ENCODE results near the gene KDM8.

DNA sequence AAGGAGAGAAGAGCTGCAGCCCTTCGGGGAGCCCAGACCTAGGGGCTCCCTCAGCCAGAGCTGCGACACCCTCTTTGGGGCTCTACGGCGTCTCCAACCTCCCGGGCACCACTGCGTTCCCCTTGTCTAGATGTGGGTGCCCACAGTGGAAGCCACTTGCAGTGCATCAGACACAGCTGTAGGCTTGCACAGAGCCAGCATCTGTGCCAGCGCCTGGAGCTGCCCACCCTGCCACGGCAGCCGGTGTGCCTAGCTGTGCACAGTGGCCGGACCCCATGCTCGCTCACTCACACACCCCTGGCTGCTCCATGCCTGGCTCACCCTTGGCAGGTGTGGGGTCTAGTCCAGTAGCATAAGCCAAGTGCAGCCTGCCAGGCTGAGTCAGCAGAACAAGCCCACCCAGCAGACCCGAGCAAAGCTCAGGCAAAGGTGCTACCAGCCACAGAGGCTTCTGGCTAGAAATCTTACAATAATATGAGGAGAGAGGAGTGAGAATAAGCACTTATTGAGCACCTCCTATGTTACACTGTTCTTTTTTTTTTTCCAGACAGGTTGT, 12.9 kb upstream of the KDM8 start:
- no peak for TF ChIP-seq POLR2AphosphoS5 (IDR thresholded peaks at IDR 0.05; ENCODE audit: low read depth)
- TF ChIP-seq, protein P1, sequence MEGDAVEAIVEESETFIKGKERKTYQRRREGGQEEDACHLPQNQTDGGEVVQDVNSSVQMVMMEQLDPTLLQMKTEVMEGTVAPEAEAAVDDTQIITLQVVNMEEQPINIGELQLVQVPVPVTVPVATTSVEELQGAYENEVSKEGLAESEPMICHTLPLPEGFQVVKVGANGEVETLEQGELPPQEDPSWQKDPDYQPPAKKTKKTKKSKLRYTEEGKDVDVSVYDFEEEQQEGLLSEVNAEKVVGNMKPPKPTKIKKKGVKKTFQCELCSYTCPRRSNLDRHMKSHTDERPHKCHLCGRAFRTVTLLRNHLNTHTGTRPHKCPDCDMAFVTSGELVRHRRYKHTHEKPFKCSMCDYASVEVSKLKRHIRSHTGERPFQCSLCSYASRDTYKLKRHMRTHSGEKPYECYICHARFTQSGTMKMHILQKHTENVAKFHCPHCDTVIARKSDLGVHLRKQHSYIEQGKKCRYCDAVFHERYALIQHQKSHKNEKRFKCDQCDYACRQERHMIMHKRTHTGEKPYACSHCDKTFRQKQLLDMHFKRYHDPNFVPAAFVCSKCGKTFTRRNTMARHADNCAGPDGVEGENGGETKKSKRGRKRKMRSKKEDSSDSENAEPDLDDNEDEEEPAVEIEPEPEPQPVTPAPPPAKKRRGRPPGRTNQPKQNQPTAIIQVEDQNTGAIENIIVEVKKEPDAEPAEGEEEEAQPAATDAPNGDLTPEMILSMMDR (conservative IDR thresholded peaks at IDR 0.05; ENCODE audit: low read depth in 2 of 2): no peak
- TF ChIP-seq, protein P2, sequence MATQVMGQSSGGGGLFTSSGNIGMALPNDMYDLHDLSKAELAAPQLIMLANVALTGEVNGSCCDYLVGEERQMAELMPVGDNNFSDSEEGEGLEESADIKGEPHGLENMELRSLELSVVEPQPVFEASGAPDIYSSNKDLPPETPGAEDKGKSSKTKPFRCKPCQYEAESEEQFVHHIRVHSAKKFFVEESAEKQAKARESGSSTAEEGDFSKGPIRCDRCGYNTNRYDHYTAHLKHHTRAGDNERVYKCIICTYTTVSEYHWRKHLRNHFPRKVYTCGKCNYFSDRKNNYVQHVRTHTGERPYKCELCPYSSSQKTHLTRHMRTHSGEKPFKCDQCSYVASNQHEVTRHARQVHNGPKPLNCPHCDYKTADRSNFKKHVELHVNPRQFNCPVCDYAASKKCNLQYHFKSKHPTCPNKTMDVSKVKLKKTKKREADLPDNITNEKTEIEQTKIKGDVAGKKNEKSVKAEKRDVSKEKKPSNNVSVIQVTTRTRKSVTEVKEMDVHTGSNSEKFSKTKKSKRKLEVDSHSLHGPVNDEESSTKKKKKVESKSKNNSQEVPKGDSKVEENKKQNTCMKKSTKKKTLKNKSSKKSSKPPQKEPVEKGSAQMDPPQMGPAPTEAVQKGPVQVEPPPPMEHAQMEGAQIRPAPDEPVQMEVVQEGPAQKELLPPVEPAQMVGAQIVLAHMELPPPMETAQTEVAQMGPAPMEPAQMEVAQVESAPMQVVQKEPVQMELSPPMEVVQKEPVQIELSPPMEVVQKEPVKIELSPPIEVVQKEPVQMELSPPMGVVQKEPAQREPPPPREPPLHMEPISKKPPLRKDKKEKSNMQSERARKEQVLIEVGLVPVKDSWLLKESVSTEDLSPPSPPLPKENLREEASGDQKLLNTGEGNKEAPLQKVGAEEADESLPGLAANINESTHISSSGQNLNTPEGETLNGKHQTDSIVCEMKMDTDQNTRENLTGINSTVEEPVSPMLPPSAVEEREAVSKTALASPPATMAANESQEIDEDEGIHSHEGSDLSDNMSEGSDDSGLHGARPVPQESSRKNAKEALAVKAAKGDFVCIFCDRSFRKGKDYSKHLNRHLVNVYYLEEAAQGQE (IDR thresholded peaks at IDR 0.05; ENCODE audit: unreplicated experiment): no peak
- TF ChIP-seq, protein P3, sequence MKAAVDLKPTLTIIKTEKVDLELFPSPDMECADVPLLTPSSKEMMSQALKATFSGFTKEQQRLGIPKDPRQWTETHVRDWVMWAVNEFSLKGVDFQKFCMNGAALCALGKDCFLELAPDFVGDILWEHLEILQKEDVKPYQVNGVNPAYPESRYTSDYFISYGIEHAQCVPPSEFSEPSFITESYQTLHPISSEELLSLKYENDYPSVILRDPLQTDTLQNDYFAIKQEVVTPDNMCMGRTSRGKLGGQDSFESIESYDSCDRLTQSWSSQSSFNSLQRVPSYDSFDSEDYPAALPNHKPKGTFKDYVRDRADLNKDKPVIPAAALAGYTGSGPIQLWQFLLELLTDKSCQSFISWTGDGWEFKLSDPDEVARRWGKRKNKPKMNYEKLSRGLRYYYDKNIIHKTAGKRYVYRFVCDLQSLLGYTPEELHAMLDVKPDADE (IDR thresholded peaks at IDR 0.05): no peak
- no peak for TF ChIP-seq JUNB (IDR thresholded peaks at IDR 0.05; ENCODE audit: unreplicated experiment)
- no peak for TF ChIP-seq ZNF331 (CRISPR knock-in tag; IDR thresholded peaks at IDR 0.05; ENCODE audit: low read depth)
